HepG2 (cell line): ENCODE measurements around the gene MOCS1. TPM values are rescaled to one million over a fixed set of nuclear protein-coding genes. Genes with fewer than 3 reads are reported as not detected.

Experiments used
- ARNTL ChIP-seq: sonication (generic); formaldehyde crosslinking; IDR thresholded peaks from 2 replicates; pipeline ENCODE4 v1.4.0; 2020; ENCODE audit warnings: mild to moderate bottlenecking, missing genetic modification reagents
- CHD2 ChIP-seq: IDR thresholded peaks from 2 replicates; pipeline ENCODE4 v1.6.1; 2011; ENCODE audit warnings: low read depth, low read length, improper control_type of control experiment
- HNF1B ChIP-seq: sonication (generic); formaldehyde crosslinking; IDR thresholded peaks from 2 replicates; pipeline ENCODE4 v1.5.1; 2020; ENCODE audit warnings: mild to moderate bottlenecking, moderate library complexity, missing genetic modification reagents
- IRF9 ChIP-seq: sonication (generic); formaldehyde crosslinking; IDR thresholded peaks from 2 replicates; pipeline ENCODE4 v1.8.0; 2022; ENCODE audit warnings: missing genetic modification reagents, mild to moderate bottlenecking, borderline replicate concordance
- NKX3-1 ChIP-seq: sonication (generic); formaldehyde crosslinking; IDR thresholded peaks from 2 replicates; pipeline ENCODE4 v1.5.0; 2020; ENCODE audit warnings: missing genetic modification reagents
- PBX2 ChIP-seq: IDR thresholded peaks from 2 replicates; pipeline ENCODE4 v1.6.1; 2016; ENCODE audit warnings: control low read depth
- PHF8 ChIP-seq: sonication (generic); formaldehyde crosslinking; IDR thresholded peaks from 2 replicates; pipeline ENCODE4 v1.5.0; 2020; ENCODE audit warnings: missing genetic modification reagents
- RXRB ChIP-seq: IDR thresholded peaks from 2 replicates; pipeline ENCODE4 v1.6.1; 2016; ENCODE audit warnings: borderline replicate concordance, missing genetic modification reagents, missing compliant biosample characterization
- SNAPC4 ChIP-seq: sonication (generic); formaldehyde crosslinking; IDR thresholded peaks from 2 replicates; pipeline ENCODE4 v1.4.0; 2020; ENCODE audit warnings: mild to moderate bottlenecking, missing genetic modification reagents
- SRSF4 ChIP-seq: fragments of 200-400 bp; formaldehyde crosslinking; IDR thresholded peaks from one replicate; pipeline ENCODE4 v1.6.1; 2018; ENCODE audit warnings: mild to moderate bottlenecking, low read depth, low read length, moderate library complexity; ENCODE audit not compliant: poor library complexity, severe bottlenecking
- ZNF292 ChIP-seq: sonication (generic); formaldehyde crosslinking; IDR thresholded peaks from 2 replicates; pipeline ENCODE4 v1.8.1; 2022; ENCODE audit warnings: mild to moderate bottlenecking, low read depth, missing genetic modification reagents, borderline replicate concordance
- ZNF616 ChIP-seq: sonication (generic); formaldehyde crosslinking; IDR thresholded peaks from 2 replicates; pipeline ENCODE4 v1.5.0; 2020; ENCODE audit warnings: low read depth, mild to moderate bottlenecking, missing genetic modification reagents
- ZNF660 ChIP-seq: sonication (generic); formaldehyde crosslinking; IDR thresholded peaks from 2 replicates; pipeline ENCODE4 v1.5.1; 2020; ENCODE audit warnings: mild to moderate bottlenecking, low read depth, missing genetic modification reagents, borderline replicate concordance
- ZNF891 ChIP-seq: sonication (generic); formaldehyde crosslinking; IDR thresholded peaks from 2 replicates; pipeline ENCODE4 v1.5.0; 2020; ENCODE audit warnings: mild to moderate bottlenecking, missing genetic modification reagents
- polyA plus RNA-seq, 8 experiments: library from polyadenylated mRNA; depleted of rRNA in 3 of 8; stranded (reverse) in 7 of 8; unstranded in 1 of 8; fragments of >200 nt; fragmentation: Illumina TruSeq in 4 of 8; extraction: Trizol in 4 of 8; gene quantifications; 2 replicates each; pipeline versions ENCODE4 v1.2.1 to v1.2.3, GENCODE V29; 2011 to 2016; ENCODE audit warnings: low read depth in 4 of 8, missing spikeins in 1 of 8, mixed read lengths in 1 of 8; ENCODE audit not compliant: insufficient read depth in 1 of 8
- total RNA-seq, 5 experiments: library from RNA; depleted of rRNA; stranded (reverse); fragments of >200 nt; fragmentation: Illumina TruSeq; extraction: Trizol; gene quantifications; 2 replicates each; pipeline ENCODE4 v1.2.3, GENCODE V29; 2016; ENCODE audit warnings: low read depth in 1 of 5
- TF ChIP-seq, protein P1 (sequence below), 2 experiments: fragments of 450-650 bp in 1 of 2; sonication (generic) in 1 of 2; formaldehyde crosslinking; IDR thresholded peaks; 2 replicates each; pipeline versions ENCODE4 v1.5.0 to v1.8.0; 2020 to 2022; ENCODE audit warnings: mild to moderate bottlenecking in 1 of 2, missing genetic modification reagents in 1 of 2
- TF ChIP-seq, protein P2 (sequence below): sonication (generic); formaldehyde crosslinking; conservative IDR thresholded peaks from 2 replicates; pipeline ENCODE4 v1.8.0; 2022; ENCODE audit warnings: mild to moderate bottlenecking, moderate library complexity, missing genetic modification reagents

The MOCS1 gene
- total and polyA plus RNA-seq, 2 of the 13 experiments (the other 11 are each of a cell fraction or from before 2014, with no cell fraction given) = 5.3 to 11.7 TPM

GRCh38 chr6:39934131-39934757 is at the start of gene MOCS1 (continued):
- TF ChIP-seq PBX2 = no peak
- TF ChIP-seq CHD2 = no peak
- no peak for TF ChIP-seq SNAPC4 (CRISPR knock-in tag)
- 0 out of 2 replicates have a peak, but pooled peaks have one; percentile 21 for TF ChIP-seq ZNF292 (CRISPR knock-in tag)
- TF ChIP-seq PHF8 (CRISPR knock-in tag) = peak; percentile 91
- peak; percentile 54; the same call in 1 of the 2 replicates for TF ChIP-seq HNF1B (CRISPR knock-in tag)
- TF ChIP-seq SRSF4 = no peak
- TF ChIP-seq, protein P1, sequence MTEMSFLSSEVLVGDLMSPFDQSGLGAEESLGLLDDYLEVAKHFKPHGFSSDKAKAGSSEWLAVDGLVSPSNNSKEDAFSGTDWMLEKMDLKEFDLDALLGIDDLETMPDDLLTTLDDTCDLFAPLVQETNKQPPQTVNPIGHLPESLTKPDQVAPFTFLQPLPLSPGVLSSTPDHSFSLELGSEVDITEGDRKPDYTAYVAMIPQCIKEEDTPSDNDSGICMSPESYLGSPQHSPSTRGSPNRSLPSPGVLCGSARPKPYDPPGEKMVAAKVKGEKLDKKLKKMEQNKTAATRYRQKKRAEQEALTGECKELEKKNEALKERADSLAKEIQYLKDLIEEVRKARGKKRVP (CRISPR knock-in tag; IDR thresholded peaks at IDR 0.05) = no peak
- TF ChIP-seq IRF9 (CRISPR knock-in tag) = 0 out of 2 replicates have a peak, but pooled peaks have one; percentile 40
- no peak for TF ChIP-seq ZNF660 (CRISPR knock-in tag)
- TF ChIP-seq, protein P2, sequence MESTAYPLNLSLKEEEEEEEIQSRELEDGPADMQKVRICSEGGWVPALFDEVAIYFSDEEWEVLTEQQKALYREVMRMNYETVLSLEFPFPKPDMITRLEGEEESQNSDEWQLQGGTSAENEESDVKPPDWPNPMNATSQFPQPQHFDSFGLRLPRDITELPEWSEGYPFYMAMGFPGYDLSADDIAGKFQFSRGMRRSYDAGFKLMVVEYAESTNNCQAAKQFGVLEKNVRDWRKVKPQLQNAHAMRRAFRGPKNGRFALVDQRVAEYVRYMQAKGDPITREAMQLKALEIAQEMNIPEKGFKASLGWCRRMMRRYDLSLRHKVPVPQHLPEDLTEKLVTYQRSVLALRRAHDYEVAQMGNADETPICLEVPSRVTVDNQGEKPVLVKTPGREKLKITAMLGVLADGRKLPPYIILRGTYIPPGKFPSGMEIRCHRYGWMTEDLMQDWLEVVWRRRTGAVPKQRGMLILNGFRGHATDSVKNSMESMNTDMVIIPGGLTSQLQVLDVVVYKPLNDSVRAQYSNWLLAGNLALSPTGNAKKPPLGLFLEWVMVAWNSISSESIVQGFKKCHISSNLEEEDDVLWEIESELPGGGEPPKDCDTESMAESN (CRISPR knock-in tag) = peak; percentile 73; the same call in 1 of the 2 replicates
- TF ChIP-seq NKX3-1 (CRISPR knock-in tag) = no peak; the same call in 1 of the 2 replicates
- TF ChIP-seq ZNF891 (CRISPR knock-in tag) = peak; percentile 67; the same call in 1 of the 2 replicates
- TF ChIP-seq ARNTL = peak; percentile 43; the same call in 1 of the 2 replicates
- no peak for TF ChIP-seq ZNF616 (CRISPR knock-in tag)
- TF ChIP-seq RXRB (CRISPR knock-in tag) = peak; percentile 59; the same call in 1 of the 2 replicates
